Breast epithelium (tissue), 3 donors: Measurements from ENCODE around the gene MINDY4.

Experiments used
- CTCF ChIP-seq, 3 donors: fragments of 450-650 bp; IDR thresholded peaks; one replicate each; pipeline ENCODE4 v1.5.1; 2016 to 2017; ENCODE audit warnings: antibody characterized with exemption in 3 of 3, mild to moderate bottlenecking in 3 of 3, moderate library complexity in 3 of 3
- POLR2A ChIP-seq: fragments of 450-650 bp; IDR thresholded peaks from one replicate; pipeline ENCODE4 v1.6.1; 2016; ENCODE audit warnings: antibody characterized with exemption, mild to moderate bottlenecking, moderate library complexity
- POLR2AphosphoS5 ChIP-seq, 3 donors: sonication (generic); formaldehyde crosslinking; IDR thresholded peaks; one replicate each; pipeline ENCODE4 v1.6.1; 2017; ENCODE audit warnings: antibody characterized with exemption in 3 of 3

- no peak for TF ChIP-seq CTCF (IDR thresholded peaks at IDR 0.05)
- no peak for TF ChIP-seq POLR2AphosphoS5 (IDR thresholded peaks at IDR 0.05)
- no peak for TF ChIP-seq POLR2A
Measured at GRCh38 chr7:30894009-30894408, 122.8 kb downstream of the MINDY4 start.
